Skeletal muscle tissue (tissue), 2 donors: ENCODE data around the gene LYRM4. TPM values are rescaled to one million over a fixed set of nuclear protein-coding genes. Genes with fewer than 3 reads are reported as not detected.

Experiments
- small RNA-seq: library from RNA; depleted of rRNA; stranded (forward); fragments of <200 nt; gene quantifications from one replicate; pipeline ENCODE3, GENCODE V24; 2014
- total RNA-seq: library from RNA; depleted of rRNA; stranded (reverse); fragments of >200 nt; gene quantifications from one replicate; pipeline ENCODE4 v1.2.3, GENCODE V29; 2014

LYRM4 gene
- total RNA-seq, 1 donor from 2014 or later, result 10.4 TPM

Small RNA genes lying within 50 kb of the gene (small RNA-seq; reads per million reads assigned to genes)
- gene MIR3691, result not detected

Other genes starting within 250 kb of the LYRM4 start
- 2.1 TPM for gene PPP1R3G, start 175.6 kb downstream of the LYRM4 start, total RNA-seq
- 27.7 TPM for gene FARS2, start 563 bp upstream of the LYRM4 start, total RNA-seq